Skeletal muscle tissue (tissue), 4 donors: ENCODE results near the gene BARX2. TPM values are rescaled to one million over a fixed set of nuclear protein-coding genes. Genes with fewer than 3 reads are reported as not detected.

Experiments
- H3K27ac ChIP-seq: one replicate; pipeline ENCODE4 v1.7.0; 2013; ENCODE audit warnings: mild to moderate bottlenecking, low read depth, low read length, inconsistent platforms
- H3K27me3 ChIP-seq, 3 donors: one replicate each; pipeline ENCODE4 v1.7.0; 2013; ENCODE audit warnings: low read length in 3 of 3; ENCODE audit not compliant: control insufficient read depth in 3 of 3, insufficient read depth in 3 of 3
- H3K36me3 ChIP-seq, 3 donors: one replicate each; pipeline ENCODE4 v1.7.0; 2013; ENCODE audit warnings: low read length in 3 of 3; ENCODE audit not compliant: control insufficient read depth in 3 of 3, insufficient read depth in 3 of 3
- H3K4me1 ChIP-seq, 3 donors: one replicate each; pipeline ENCODE4 v1.7.0; 2013; ENCODE audit warnings: low read length in 3 of 3, mild to moderate bottlenecking in 3 of 3; ENCODE audit not compliant: control insufficient read depth in 3 of 3, insufficient read depth in 3 of 3
- H3K4me3 ChIP-seq, 3 donors: one replicate each; pipeline ENCODE4 v1.7.0; 2013; ENCODE audit warnings: low read length in 3 of 3
- H3K9ac ChIP-seq, 3 donors: one replicate each; pipeline ENCODE4 v1.7.0; 2013; ENCODE audit warnings: low read length in 3 of 3, mild to moderate bottlenecking in 3 of 3, moderate library complexity in 2 of 3, low read depth in 1 of 3
- H3K9me3 ChIP-seq, 3 donors: one replicate each; pipeline ENCODE4 v1.7.0; 2013; ENCODE audit warnings: low read length in 3 of 3; ENCODE audit not compliant: control insufficient read depth in 3 of 3
- total RNA-seq: library from RNA; depleted of rRNA; stranded (reverse); fragments of >200 nt; gene quantifications from one replicate; pipeline ENCODE4 v1.2.3, GENCODE V29; 2014
- donor health status: Osteomylitis.

BARX2 gene
- total RNA-seq, 1 donor from 2014 or later = not detected

GRCh38 chr11:129395432-129395831 is 19.8 kb downstream of the BARX2 start:
- H3K4me3 ChIP-seq = no peak overlapping the region
- H3K27ac ChIP-seq = no peak overlapping the region

GRCh38 chr11:129395883-129396282 is 20.2 kb downstream of the BARX2 start:
- H3K36me3 ChIP-seq = no peaks in the 10 kb centered on the region
- H3K27ac ChIP-seq = no peak overlapping the region
- no peak overlapping the region for H3K4me3 ChIP-seq
- peaks cover 0 to 3% (median 0%) of the 10 kb centered on the region in 3 donors for H3K9me3 ChIP-seq
- H3K27me3 ChIP-seq = peaks cover 0 to 13% (median 0%) of the 10 kb centered on the region in 3 donors
- no peaks in the 10 kb centered on the region for H3K4me1 ChIP-seq
- H3K9ac ChIP-seq = no peak overlapping the region

More at GRCh38 chr11:129395432-129395831, 19.8 kb downstream of the BARX2 start:
- Histone ChIP-seq H3K4me1 (no peaks in the 10 kb centered on the region), H3K9ac (no peak overlapping the region), H3K36me3 (no peaks in the 10 kb centered on the region), H3K27me3 (peaks cover 0 to 16% (median 4%) of the 10 kb centered on the region in 3 donors), H3K9me3 (peaks cover 0 to 3% (median 0%) of the 10 kb centered on the region in 3 donors)

GRCh38 chr11:129396454-129396853 is 20.8 kb downstream of the BARX2 start:
- no peaks in the 10 kb centered on the region for H3K4me1 ChIP-seq
- H3K4me3 ChIP-seq = no peak overlapping the region
- no peak overlapping the region for H3K9ac ChIP-seq
- H3K27me3 ChIP-seq = peaks cover 0 to 13% (median 0%) of the 10 kb centered on the region in 3 donors
- peaks cover 0 to 3% (median 0%) of the 10 kb centered on the region in 3 donors for H3K9me3 ChIP-seq
- no peak overlapping the region for H3K27ac ChIP-seq
- H3K36me3 ChIP-seq = no peaks in the 10 kb centered on the region

GRCh38 chr11:129402206-129403171 is 26.8 kb downstream of the BARX2 start:
- Histone ChIP-seq H3K36me3 (no peaks in the 10 kb centered on the region), H3K9me3 (peaks cover 0 to 3% (median 0%) of the 10 kb centered on the region in 3 donors), H3K4me3 (no peak overlapping the region), H3K9ac (no peak overlapping the region), H3K27ac (no peak overlapping the region), H3K4me1 (no peaks in the 10 kb centered on the region), H3K27me3 (no peaks in the 10 kb centered on the region)

- no peaks in the 10 kb centered on the region for H3K4me1 ChIP-seq
- H3K9me3 ChIP-seq = no peaks in the 10 kb centered on the region
- no peaks in the 10 kb centered on the region for H3K27me3 ChIP-seq
- no peak overlapping the region for H3K27ac ChIP-seq
- no peak overlapping the region for H3K9ac ChIP-seq
- no peaks in the 10 kb centered on the region for H3K36me3 ChIP-seq
- no peak overlapping the region for H3K4me3 ChIP-seq
Observed at GRCh38 chr11:129404731-129405130, 29.1 kb downstream of the BARX2 start.

GRCh38 chr11:129408865-129409444 is 33.3 kb downstream of the BARX2 start:
- Histone ChIP-seq H3K36me3 (no peaks in the 10 kb centered on the region), H3K4me1 (no peaks in the 10 kb centered on the region), H3K9me3 (no peaks in the 10 kb centered on the region), H3K4me3 (no peak overlapping the region), H3K27ac (no peak overlapping the region), H3K27me3 (no peaks in the 10 kb centered on the region), H3K9ac (no peak overlapping the region)

- Histone ChIP-seq H3K4me3 (no peak overlapping the region), H3K27ac (no peak overlapping the region)
Observed at GRCh38 chr11:129410395-129410960, 34.8 kb downstream of the BARX2 start.

GRCh38 chr11:129412494-129412893 is 36.8 kb downstream of the BARX2 start:
- H3K27me3 ChIP-seq = no peaks in the 10 kb centered on the region
- no peaks in the 10 kb centered on the region for H3K36me3 ChIP-seq
- H3K9me3 ChIP-seq = no peaks in the 10 kb centered on the region
- H3K4me3 ChIP-seq = no peak overlapping the region
- no peak overlapping the region for H3K27ac ChIP-seq
- H3K9ac ChIP-seq = no peak overlapping the region
- no peaks in the 10 kb centered on the region for H3K4me1 ChIP-seq

More at GRCh38 chr11:129410395-129410960, 34.8 kb downstream of the BARX2 start:
- Histone ChIP-seq H3K36me3 (no peaks in the 10 kb centered on the region), H3K27me3 (no peaks in the 10 kb centered on the region), H3K4me1 (no peaks in the 10 kb centered on the region), H3K9ac (no peak overlapping the region), H3K9me3 (no peaks in the 10 kb centered on the region)

- H3K36me3 ChIP-seq = no peaks in the 10 kb centered on the region
- no peaks in the 10 kb centered on the region for H3K4me1 ChIP-seq
- no peak overlapping the region for H3K27ac ChIP-seq
- no peaks in the 10 kb centered on the region for H3K27me3 ChIP-seq
- no peak overlapping the region for H3K4me3 ChIP-seq
- H3K9me3 ChIP-seq = no peaks in the 10 kb centered on the region
- no peak overlapping the region for H3K9ac ChIP-seq
Observed at GRCh38 chr11:129414144-129414872, 38.7 kb downstream of the BARX2 start.
